HG02938 (cell line): ENCODE measurements around the gene TMEM258.

Experiments used
- ATAC-seq: cut with Tn5 transposase; IDR thresholded peaks from one replicate; pipeline ENCODE4 v1.9.1; 2021; ENCODE audit warnings: mild to moderate bottlenecking, moderate library complexity; ENCODE audit not compliant: unreplicated experiment

The TMEM258 gene

DNA sequence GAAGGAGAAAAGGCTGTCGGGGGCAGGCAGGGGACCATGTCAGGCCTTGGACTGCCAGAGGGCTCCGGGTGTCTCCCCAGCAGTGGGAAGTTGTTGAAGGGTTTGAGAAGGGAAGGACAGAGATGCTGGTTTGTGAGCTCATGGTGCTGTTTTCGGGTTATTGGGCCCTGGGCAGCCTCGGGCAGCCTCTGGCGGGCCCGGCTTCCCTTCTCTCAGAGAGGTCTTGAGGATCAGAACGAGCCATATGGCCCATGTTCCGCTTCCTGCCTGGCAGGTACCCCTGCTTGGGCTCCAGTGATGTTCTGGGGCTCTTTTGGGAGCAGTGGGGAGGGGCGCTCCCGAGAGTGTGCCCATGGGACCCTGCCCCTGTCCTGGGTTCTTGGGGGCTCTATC is 30.2 kb downstream of the TMEM258 start:
- no peak for ATAC-seq

DNA sequence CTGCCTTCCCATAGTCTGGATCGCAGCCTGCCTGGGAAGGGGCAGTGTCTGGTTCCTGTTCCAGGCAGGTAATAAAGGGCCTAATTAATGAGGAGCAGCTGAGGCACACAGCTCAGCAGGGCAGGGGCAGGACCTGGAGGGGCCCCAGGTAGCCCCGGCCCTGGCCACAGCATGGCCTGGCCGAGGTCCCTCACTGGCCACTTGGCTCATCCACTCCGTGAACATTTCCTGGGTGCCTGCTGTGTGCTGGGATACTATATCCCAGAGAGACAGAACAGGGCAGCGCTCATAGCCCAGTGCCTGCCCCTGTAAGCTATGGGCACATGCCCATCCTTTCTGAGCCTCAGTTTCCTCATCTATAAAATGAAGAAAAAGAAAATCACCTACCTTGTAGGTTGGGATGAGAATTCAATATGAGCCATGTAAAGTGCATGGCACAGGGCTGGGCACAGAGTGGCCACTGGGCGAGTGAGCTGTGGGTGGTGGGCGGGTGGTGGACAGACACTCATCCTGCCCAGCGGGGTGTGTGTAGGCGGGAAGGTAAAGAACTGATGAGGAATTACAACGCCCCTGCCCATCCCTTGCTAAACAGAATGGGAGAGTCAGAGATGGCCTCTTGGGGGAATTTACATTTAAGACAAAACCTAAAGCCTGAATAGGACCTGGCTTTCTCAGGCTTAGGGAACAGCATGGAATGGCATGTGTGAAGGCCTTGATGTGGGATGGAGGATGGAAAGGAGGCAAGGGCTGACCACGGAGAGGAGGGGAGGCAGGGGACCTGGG is 30.8 kb downstream of the TMEM258 start:
- no peak for ATAC-seq

DNA sequence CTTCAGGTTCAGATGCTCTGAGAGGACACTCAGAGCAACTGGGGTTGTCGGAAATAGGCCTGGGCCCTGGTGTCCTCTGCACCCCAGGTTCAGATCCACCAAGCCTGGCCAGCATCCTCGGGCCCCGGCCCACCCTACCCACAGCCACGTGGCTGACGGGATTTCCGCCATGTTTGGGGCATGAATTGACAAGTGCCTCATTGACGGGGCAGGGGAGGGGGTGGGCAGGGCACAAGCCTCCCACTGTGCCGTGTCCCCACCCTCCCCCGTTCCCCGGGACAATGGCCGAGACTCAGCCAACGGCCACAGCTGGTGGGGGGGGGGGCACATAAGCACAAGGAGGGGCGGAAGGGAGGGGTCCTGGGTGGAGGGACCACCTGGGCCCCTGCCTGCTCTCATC is 31.5 kb downstream of the TMEM258 start:
- no peak for ATAC-seq

DNA sequence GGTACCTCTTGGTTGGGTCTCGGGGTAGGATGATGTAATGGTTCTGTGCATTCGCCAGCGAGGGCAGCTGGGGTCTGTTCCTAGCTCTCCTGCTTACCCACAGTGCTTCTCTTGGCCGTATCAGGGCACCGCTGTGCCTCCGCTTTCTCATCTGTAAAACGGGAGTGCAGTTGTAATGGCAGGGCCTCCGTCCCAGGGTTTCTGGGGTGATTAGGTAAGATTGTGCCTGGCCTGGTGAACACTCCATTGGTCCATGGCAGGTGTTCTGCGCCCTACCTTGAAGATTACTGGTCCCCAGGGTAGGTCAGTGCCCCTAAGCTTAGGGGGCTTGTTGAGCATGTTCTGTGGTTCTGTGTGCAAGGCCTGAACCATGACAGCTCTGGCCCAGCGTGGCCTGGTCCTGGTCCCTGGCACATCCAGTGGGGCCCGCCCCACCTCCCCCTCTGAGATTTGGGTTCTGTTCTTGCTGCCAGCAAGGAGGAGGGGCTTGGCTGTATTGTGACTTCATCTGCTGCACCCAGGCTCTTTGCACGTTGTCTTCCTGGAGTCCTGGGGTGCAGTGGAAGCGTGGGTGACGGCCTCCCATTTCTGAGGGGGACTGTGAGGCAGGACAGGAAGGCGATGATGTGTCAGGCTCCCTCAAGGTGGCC is 35.1 kb downstream of the TMEM258 start:
- no peak for ATAC-seq

DNA sequence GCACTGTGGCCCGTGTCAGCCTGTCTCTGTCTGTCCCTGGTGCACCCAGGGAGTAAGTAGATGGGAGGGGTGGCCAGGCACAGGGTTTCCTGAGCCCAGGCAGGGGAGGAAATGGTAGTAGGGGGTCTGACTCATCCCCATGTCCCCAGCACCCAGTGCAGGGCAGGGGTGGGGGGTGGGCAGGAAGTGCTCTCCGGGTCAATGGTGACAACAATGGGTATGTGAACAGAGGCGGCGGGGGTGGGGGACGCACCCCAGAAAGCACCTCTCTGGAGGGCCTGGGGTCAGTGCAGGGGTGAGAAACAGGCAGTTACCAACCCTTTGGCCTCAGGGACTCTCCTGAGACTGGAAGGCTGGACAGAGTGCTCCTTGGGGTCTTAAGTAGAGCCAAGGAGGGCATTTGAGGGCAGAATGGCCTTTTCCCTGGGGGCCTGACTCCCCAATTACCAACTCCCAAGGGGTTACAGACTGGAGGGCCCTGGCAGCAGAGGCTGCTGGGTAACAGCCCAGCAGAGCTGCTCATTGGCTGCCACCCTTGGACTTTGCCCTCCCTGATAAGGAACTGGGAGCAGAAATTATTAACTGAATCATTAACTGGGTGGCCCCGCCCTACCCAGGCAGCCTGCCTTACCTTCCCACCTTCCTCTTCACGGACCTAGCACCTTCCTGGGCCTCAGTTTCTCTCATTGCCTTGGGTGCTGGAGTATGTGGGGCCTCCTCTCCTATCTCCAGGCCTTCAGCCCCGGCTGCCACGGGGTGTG is 35.8 kb downstream of the TMEM258 start:
- ATAC-seq = no peak

DNA sequence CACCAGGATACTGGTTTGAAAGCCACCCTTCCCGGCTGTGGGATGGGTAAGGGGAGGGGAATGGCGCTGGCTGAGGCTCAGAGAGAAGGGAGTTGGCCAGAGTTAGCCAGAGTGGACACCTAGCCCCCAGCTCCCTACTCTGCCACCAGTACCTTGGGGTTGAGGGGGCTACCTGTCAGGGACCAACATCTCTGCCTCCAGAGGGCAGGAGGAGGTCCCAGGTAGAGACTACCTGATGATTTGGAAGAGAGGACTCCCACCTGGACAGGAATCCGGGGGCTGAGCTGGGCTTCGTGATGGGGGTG is 36.3 kb downstream of the TMEM258 start:
- no peak for ATAC-seq

DNA sequence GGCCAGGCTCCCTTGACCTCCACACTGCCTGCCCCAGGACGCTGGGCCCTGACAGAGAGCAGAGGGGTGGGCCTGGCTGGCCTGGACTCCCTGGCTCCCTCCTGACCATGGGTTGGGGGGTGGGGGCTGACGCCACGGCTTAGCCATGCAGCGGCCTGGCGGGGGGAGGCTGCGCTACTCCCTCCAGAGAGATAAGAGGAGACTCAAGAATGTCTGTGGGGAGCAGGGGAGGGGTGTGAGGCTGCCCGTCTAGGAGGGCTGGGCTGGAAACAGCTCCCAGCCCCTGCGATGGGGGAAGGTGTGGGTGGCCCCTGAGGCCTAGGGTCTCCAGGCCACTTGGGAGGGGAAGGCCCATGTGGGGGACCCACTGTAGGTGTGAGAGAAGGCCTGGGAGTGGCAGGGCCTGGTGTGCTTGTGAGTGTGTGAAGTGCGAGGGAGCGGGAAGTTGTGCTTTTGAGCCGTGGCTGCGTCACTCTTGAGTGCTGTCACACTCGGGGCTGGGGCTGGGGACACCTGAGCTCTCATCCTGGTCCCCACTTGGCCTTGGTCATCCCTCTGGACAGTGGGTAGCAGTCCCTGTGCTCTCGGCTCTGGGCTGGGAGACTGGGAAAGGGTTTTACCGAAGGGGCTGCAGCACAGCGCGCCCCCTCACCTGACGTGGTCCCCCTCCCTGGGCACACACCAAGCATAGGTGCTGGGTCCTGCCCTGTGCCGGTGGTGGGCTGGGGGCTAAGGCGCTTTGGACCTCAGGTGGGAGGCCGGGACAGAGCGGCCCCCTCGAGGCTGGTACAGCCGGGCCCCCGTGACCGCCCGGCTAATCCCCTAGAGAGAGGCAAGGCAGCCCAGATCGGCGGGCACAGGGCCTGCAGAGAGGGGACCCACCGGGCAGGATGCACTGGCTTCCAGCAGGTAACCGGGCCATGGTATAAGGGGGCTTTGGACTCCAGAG is 37.6 kb downstream of the TMEM258 start:
- no peak for ATAC-seq

DNA sequence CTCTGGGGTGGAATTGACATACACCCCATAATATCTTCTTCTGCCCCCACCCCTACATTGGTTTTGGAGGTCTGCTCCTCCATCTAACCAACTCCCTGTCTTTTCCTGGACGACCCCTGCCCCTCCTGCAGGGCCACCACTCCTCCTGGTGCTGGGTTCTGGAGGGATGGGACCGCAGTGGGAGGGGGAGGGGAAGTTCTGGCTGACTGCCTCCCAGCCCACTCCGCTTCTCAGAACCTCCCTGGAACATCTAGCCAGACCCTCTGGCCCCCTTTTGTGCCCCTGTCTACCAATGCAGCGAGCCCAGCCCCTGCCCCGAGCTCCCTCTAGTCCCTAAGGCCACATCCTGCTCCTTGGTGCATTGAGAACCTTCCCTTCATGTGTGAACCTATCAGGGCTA is 38.7 kb downstream of the TMEM258 start:
- no peak for ATAC-seq

DNA sequence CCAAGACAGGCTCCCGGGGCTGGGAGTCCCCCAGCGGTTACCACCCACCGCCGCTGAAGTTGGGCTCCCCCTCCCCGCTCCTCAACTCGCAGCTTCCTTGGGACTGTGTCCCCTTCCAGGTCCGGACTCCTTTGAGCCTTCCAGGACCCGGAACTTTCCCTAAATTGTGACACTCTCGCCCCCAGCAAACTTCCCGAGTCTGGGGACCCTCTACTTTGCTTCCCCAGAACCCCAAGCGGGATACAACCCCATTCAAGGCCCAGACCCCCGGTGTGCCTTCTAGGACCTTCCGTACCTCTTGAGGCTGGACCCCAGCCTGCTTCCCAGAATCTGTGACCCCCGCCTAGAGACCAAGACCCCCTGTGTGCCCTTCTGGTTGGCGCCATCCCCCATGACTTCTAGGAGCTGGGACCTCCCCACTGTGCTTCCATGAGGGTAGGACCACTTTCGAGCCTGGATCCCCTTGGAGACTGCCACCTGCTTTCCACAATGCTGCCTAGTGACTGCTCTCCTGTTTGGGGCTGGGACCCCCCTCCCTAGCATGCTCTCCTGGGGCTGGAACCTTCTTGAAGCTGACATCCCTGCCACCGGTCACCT is 39.4 kb downstream of the TMEM258 start:
- ATAC-seq = no peak

DNA sequence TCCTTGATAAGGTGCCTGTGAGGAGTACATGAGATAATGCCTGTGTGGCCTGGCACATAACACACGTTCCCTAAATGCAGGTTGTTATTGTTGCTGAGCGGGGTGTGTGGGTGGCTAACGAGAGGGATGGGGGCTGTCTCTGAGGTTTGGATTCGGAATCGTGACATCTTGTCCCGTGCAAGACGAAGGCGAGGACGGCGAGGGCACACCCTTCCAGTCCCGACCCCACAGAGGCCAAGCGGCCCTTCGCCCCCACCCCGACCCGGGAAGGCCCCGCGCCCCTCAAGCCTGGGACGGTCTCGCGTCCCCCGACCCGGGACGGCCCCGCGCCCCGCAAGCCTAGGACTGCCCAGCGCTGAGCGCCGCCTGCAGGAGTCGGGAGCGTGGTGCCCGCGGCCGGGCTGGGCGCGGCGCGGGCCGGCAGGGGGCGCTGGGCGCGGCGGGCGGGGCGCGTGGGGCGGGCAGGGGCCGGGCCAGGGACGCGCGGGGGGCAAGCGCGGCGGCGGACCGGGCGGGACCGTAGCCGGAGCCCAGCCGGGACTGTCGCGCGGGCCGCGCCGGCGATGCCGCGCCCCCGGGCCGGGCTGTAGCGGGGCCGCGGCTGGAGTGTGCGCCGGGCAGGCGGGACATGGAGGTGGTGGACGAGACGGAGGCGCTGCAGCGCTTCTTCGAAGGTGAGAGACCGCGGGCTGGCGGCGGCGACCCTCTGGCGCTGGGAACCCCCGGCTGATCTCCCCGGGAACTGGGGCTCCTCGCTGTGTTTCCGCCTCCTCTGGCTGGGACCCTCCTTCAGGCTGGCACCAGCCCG is 40.1 kb downstream of the TMEM258 start, which contains the start of gene MYRF:
TSS of gene MYRF (plus strand) at position 520 of the 808 bp plus-strand sequence. CDS start at position 629, 109 bp downstream.
- ATAC-seq = no peak

DNA sequence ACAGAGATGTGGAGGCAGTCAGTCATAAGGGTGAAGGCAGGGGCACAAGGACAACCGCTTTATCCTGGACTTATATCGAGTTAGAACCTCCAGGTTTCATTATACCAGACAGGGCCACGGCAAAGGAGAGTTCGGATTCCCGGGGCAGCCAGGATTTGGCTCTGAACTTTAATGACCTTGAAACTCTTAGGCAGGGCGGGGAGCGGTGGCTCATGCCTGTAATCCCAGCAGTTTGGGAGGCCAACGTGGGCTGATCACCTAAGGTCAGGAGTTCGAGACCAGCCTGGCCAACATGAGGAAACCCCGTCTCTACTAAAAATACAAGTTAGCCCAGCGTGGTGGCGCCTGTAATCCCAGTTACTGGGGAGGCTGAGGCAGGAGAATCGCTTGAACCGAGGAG is 41.0 kb downstream of the TMEM258 start:
- ATAC-seq = no peak

DNA sequence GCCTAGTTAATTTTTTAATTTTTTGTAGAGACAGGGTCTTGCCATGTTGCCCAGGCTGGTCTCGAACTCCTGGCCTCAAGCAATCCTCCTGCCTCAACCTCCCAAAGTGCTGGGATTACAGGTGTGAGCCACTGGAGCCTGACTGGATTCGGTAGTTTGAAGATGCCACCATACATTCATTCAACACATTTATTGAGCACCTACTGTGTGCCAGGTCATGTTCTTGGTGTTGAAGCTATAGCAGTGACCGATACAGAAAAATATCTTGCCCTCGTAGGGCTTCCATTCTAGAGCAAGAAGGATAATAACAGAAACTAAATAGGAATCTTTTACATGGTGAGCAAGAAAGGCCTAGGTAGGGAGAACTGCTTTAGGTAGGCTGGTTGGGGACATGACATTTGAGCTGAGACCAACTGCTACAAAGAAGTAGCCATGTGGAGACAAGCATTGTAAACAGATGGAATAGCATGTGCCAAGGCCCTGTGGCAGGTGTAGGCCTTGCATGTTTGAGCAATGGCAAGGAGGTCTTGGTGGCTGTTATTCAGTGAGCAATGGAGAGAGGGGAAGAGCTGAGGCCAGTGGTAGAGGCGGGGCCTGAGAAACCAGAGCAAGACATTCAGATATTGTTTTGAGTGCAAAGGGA is 41.6 kb downstream of the TMEM258 start:
- ATAC-seq = no peak

DNA sequence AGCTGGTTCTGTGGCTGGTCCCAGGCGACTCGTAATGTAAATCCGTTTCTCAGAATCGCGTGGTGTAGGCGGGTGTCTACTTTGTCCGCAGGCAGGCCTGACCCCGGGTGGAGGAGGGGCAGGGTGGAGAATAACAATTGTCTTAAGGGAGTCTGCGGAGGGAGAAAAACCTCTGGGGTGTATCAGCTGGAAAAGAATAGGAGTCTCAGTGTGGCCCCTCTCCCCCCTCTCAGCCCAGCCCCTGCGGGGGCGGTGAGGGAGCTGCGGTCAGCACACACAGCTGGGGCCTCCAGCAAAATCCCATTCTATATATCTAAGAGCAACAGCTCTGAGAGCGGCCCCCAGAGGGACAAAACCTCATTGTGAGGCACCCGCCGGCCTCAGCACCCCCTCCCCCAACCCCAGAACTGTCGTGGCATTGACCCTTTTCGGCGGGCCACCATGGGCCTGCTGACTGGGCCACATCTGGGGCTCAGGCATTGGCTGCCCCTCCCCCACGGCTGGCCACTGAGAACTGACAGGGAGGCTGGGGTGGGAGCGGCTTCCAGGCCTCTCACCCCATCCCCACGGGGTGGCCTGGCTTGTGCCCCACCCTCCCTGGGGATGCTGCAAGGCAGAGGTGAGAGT is 42.7 kb downstream of the TMEM258 start:
- ATAC-seq = no peak

DNA sequence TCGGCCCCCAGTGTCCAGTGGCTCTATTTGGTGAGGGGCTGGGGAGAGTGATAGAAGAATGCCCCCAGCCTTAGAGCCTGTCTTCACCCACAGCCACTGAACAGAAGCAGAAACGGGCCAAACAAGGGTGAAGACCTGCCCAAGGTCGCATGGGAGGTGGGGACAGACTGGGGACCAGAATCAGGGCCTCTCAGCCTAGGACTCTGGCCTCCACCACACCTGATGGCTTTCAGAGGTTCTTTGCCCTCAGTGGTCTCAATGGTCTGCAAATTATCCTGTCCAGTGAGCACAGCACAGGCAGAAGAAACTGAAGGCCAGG is 44.5 kb downstream of the TMEM258 start:
- no peak for ATAC-seq

DNA sequence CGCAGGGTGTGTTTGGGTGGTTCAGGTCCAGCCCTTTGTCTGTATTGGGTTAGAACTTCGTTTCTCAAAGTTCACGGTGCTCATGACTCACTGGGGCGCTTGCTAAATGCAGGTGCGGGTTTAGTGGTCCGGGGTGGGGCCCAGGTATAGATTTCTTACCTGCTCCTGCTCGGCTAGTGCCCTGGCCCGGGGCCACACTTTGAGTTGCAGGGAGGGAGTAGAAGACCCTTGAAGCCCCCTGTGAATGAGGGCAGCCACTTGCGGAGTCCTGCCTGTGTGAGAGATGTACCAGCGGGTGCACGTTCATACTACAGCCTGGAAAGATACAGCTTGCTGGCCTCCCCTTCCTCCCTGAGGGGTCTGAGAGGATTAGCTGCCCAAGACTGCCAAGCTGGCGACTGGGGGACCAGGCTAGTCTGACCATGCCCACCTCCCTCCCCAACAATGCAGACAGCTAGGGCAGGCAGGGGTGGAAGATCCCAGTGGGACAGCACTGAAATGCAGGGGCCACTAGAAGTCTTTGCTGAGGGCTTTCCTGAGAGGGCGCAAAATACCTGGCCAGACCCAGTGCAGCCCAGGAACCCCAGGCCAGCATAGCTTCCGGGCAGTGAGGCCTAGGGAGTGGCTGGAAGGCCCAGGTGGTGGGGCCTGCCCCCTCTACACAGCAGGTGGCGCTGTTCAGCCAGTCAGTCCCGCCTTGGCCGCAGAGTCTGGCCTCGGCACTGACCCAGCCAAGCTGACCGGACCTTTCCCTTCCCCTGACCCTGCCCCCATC is 45.0 kb downstream of the TMEM258 start:
- ATAC-seq = no peak

DNA sequence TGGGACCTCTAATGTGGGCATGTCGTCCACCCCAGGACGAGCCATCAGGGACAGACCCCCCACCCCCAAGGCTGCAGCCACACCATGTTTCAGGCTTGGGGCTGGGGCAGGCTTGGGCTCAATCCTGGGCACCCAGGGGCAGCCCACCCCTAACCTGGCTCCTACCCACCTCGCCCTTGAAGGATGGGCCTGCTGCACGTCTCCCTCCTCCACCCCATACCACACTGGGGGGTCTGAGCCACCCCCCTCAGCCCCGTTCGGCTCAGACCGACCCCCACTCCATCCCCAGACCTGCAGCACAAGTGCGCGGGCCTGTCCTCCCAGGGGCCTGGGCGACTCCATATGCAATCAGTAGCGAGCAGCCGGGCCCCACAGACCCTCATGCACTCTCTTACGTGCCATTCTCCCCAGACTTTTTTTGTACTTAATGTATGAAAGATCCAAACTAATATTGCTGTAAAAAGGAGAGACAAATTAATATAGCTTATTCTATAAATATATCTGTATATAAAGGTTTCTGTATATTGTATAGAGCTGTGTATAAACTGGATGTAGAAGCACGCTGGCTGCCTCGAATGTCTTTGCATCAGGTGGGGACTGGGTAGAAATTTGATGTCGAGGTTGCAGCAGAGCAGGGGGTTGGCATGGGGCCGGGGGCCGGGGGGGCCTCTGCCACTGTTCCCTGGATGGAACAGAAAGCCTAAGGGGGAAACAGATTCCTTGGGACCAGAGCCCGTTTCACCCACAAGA is 45.8 kb downstream of the TMEM258 start:
- no peak for ATAC-seq

DNA sequence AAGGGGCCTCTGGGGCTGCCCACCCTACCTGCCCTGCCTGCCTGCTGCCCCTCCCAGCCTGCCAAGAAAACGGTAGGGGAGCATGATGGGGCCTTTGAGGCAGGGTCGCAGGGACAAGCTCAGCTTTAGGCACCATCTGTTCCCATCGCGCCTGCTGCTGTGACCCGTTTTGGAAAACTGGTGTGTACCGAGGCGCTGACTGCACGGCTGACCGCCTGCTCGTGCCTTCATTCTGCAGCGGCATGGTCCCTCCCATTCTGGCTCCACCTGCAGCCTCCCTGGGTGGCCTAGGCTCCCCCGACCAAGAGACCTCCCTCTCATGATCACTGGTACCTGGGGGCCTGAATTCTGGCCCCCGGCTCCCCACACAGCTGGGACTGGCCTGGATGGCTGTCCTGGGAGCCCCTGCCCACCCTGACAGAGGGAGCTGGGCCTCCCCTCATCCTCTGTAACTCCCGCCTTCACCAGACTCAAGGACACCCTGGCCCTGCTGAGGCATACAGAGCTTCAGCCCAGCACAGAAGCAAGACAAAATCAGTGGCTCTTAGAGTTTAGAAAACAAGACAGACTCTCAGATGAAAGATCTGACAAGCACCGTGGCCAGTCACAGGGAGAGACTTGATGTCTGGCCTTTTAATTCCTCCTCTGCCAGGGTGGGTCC is 46.5 kb downstream of the TMEM258 start:
- no peak for ATAC-seq
